IMR-90 (cell line): ENCODE data around the gene TMEM263.

ENCODE experiments used
- BHLHE40 ChIP-seq: fragments of 150-350 bp; IDR thresholded peaks from 2 replicates; pipeline ENCODE4 v1.6.1; 2016; ENCODE audit warnings: mild to moderate bottlenecking, low read depth, low read length
- CEBPB ChIP-seq: IDR thresholded peaks from 2 replicates; pipeline ENCODE4 v1.6.1; 2012; ENCODE audit warnings: low read depth, low read length, improper control_type of control experiment
- POLR2A ChIP-seq: IDR thresholded peaks from 2 replicates; pipeline ENCODE4 v1.6.1; 2012; ENCODE audit warnings: mild to moderate bottlenecking, low read depth, low read length
- RAD21 ChIP-seq: IDR thresholded peaks from 2 replicates; pipeline ENCODE4 v1.6.1; 2012; ENCODE audit warnings: low read length, improper control_type of control experiment
- RCOR1 ChIP-seq: IDR thresholded peaks from 2 replicates; pipeline ENCODE4 v1.6.1; 2012; ENCODE audit warnings: mild to moderate bottlenecking, low read length, improper control_type of control experiment; ENCODE audit not compliant: insufficient replicate concordance
- TF ChIP-seq, protein P1 (sequence below): conservative IDR thresholded peaks from 2 replicates; pipeline ENCODE4 v1.5.1; 2012; ENCODE audit warnings: mild to moderate bottlenecking, low read depth, low read length, improper control_type of control experiment

DNA sequence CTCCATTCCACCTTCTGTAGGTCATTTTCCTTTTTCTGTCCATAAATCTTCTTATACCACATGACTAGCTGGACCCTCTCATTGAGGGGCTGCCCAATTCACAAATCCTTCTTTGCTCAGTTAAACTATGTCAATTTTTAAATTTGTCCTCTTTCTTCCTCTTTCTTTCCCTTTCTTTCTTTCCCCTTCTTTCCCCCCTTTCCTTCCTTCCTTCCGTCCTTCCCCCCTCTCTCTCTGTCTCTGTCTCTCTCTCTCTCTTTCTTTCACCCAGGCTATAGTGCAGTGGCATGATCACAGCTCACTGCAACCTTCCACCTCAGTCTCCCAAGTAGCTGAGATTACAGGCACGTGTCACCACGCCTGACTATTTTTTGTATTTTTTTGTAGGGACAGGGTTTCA, 47.1 kb upstream of the TMEM263 start:
- TF ChIP-seq, protein P1, sequence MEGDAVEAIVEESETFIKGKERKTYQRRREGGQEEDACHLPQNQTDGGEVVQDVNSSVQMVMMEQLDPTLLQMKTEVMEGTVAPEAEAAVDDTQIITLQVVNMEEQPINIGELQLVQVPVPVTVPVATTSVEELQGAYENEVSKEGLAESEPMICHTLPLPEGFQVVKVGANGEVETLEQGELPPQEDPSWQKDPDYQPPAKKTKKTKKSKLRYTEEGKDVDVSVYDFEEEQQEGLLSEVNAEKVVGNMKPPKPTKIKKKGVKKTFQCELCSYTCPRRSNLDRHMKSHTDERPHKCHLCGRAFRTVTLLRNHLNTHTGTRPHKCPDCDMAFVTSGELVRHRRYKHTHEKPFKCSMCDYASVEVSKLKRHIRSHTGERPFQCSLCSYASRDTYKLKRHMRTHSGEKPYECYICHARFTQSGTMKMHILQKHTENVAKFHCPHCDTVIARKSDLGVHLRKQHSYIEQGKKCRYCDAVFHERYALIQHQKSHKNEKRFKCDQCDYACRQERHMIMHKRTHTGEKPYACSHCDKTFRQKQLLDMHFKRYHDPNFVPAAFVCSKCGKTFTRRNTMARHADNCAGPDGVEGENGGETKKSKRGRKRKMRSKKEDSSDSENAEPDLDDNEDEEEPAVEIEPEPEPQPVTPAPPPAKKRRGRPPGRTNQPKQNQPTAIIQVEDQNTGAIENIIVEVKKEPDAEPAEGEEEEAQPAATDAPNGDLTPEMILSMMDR = no peak
- no peak for TF ChIP-seq RCOR1
- TF ChIP-seq POLR2A = no peak
- TF ChIP-seq BHLHE40 = no peak
- TF ChIP-seq CEBPB = no peak
- no peak for TF ChIP-seq RAD21
